LNCaP clone FGC (cell line): ENCODE measurements around the gene ADGRD2.

Experiments used
- DNase-seq: peaks from one replicate; pipeline ENCODE4 v3.0.0-alpha.2; 2011; ENCODE audit warnings: low read depth
- H3K4me3 ChIP-seq: 2 replicates; pipeline ENCODE4 v1.5.1; 2011; ENCODE audit warnings: mild to moderate bottlenecking, low read depth, low read length, control low read depth
- CTCF ChIP-seq: IDR thresholded peaks from 2 replicates; pipeline ENCODE4 v1.5.1; 2012; ENCODE audit warnings: mild to moderate bottlenecking; ENCODE audit not compliant: control insufficient read depth, insufficient read depth; ENCODE audit errors: extremely low read depth

The ADGRD2 gene

GRCh38 chr9:124513376-124513994, 63.2 kb downstream of the ADGRD2 start:
- no peak for TF ChIP-seq CTCF
- DNase-seq: no peak
- H3K4me3 ChIP-seq: no peak overlapping the region

- DNase-seq: no peak
- H3K4me3 ChIP-seq: no peak overlapping the region
- no peak for TF ChIP-seq CTCF
Measured at GRCh38 chr9:124514125-124514524, 63.9 kb downstream of the ADGRD2 start.

GRCh38 chr9:124514874-124515273, 64.6 kb downstream of the ADGRD2 start:
- no peak for DNase-seq
- no peak overlapping the region for H3K4me3 ChIP-seq
- TF ChIP-seq CTCF: no peak

GRCh38 chr9:124517600-124517999, 67.3 kb downstream of the ADGRD2 start:
- no peak for DNase-seq
- H3K4me3 ChIP-seq: no peak overlapping the region
- TF ChIP-seq CTCF: no peak

GRCh38 chr9:124518116-124518515, 67.9 kb downstream of the ADGRD2 start:
- TF ChIP-seq CTCF: no peak
- no peak overlapping the region for H3K4me3 ChIP-seq
- DNase-seq: no peak

- TF ChIP-seq CTCF: no peak
- H3K4me3 ChIP-seq: no peak overlapping the region
- DNase-seq: no peak
Measured at GRCh38 chr9:124520206-124520596, 70.0 kb downstream of the ADGRD2 start.

- DNase-seq: no peak
- H3K4me3 ChIP-seq: no peak overlapping the region
- no peak for TF ChIP-seq CTCF
Measured at GRCh38 chr9:124521142-124521541, 70.9 kb downstream of the ADGRD2 start.
